Activated B cell treated with CpG ODN at 0.5 μM for 24 hours (primary cell): Measurements from ENCODE around the gene CSGALNACT2. TPM values are rescaled to one million over a fixed set of nuclear protein-coding genes. Genes with fewer than 3 reads are reported as not detected.

Experiments used
- ATAC-seq: fragments of 200-7000 bp; cut with Tn5 transposase; one replicate; pipeline ENCODE4 v1.10.0; 2021; ENCODE audit warnings: low read depth, mild to moderate bottlenecking, moderate library complexity
- CTCF ChIA-PET: fragments of 350-600 bp; sonication (Branson Sonifier 250); formaldehyde crosslinking; loops from one replicate; lab custom pipeline; 2021; ENCODE audit warnings: antibody characterized with exemption; lab: Charles Lee
- POLR2A ChIA-PET: fragments of 350-600 bp; sonication (Branson Sonifier 250); formaldehyde crosslinking; loops from one replicate; lab custom pipeline; 2021; ENCODE audit warnings: antibody characterized with exemption; lab: Charles Lee
- DNase-seq: peaks from one replicate; pipeline ENCODE4 v3.0.0; 2022
- H3K27ac Mint-ChIP-seq: one replicate; pipeline ENCODE4 v1.8.0; 2020; ENCODE audit warnings: mixed read lengths
- H3K27me3 Mint-ChIP-seq: one replicate; pipeline ENCODE4 v1.8.0; 2021; ENCODE audit warnings: mixed read lengths
- H3K36me3 Mint-ChIP-seq: one replicate; pipeline ENCODE4 v1.8.0; 2021; ENCODE audit warnings: low read depth, mixed read lengths
- H3K4me1 Mint-ChIP-seq: one replicate; pipeline ENCODE4 v1.8.0; 2021; ENCODE audit warnings: mixed read lengths
- H3K4me3 Mint-ChIP-seq: one replicate; pipeline ENCODE4 v1.8.0; 2020; ENCODE audit warnings: mild to moderate bottlenecking, mixed read lengths
- H3K9me3 Mint-ChIP-seq: one replicate; pipeline ENCODE4 v1.8.0; 2020; ENCODE audit warnings: mixed read lengths
- CTCF ChIP-seq: fragments of 200-600 bp; IDR thresholded peaks from one replicate; pipeline ENCODE4 v1.8.0; 2022; ENCODE audit warnings: antibody characterized with exemption, mild to moderate bottlenecking
- intact Hi-C: fragments of 100-400 bp; cut with micrococcal nuclease; formaldehyde crosslinking; loops from one replicate; pipeline ENCODE4 v1.15.1; 2024
- total RNA-seq: library from RNA; stranded (reverse); gene quantifications from 2 replicates; pipeline ENCODE4 v1.2.3, GENCODE V29; 2022

Gene CSGALNACT2
- total RNA-seq, 1 donor from 2014 or later: 17.4 TPM

- H3K27ac Mint-ChIP-seq: no peak overlapping the region
- no peak for TF ChIP-seq CTCF
- no peaks in the 10 kb centered on the region for H3K9me3 Mint-ChIP-seq
- CTCF ChIA-PET: no interaction called here
- DNase-seq (no peak), ATAC-seq (no peak)
- intact Hi-C loops: no loop called here
- H3K27me3 Mint-ChIP-seq: no peaks in the 10 kb centered on the region
- H3K4me3 Mint-ChIP-seq: no peak overlapping the region
- peaks cover 68% of the 10 kb centered on the region for H3K36me3 Mint-ChIP-seq
- H3K4me1 Mint-ChIP-seq: peaks cover 3% of the 10 kb centered on the region
- POLR2A ChIA-PET: no interaction called here
These were observed 28.1 kb downstream of the CSGALNACT2 start for GRCh38 chr10:43166207-43166879.

GRCh38 chr10:43166880-43167497 is 28.7 kb downstream of the CSGALNACT2 start:
- Mint-ChIP-seq H3K4me1 (no peaks in the 10 kb centered on the region), H3K27ac (no peak overlapping the region), H3K9me3 (no peaks in the 10 kb centered on the region), H3K36me3 (peaks cover 68% of the 10 kb centered on the region), H3K4me3 (no peak overlapping the region), H3K27me3 (no peaks in the 10 kb centered on the region)
- ATAC-seq (no peak), DNase-seq (no peak)
- ChIA-PET CTCF (no interaction called here), POLR2A (no interaction called here)
- intact Hi-C loops: no loop called here
- no peak for TF ChIP-seq CTCF

GRCh38 chr10:43167498-43167889 is 29.2 kb downstream of the CSGALNACT2 start:
- peaks cover 68% of the 10 kb centered on the region for H3K36me3 Mint-ChIP-seq
- no peaks in the 10 kb centered on the region for H3K27me3 Mint-ChIP-seq
- H3K9me3 Mint-ChIP-seq: no peaks in the 10 kb centered on the region
- DNase-seq (no peak), ATAC-seq (no peak)
- H3K4me3 Mint-ChIP-seq: no peak overlapping the region
- CTCF ChIA-PET: no interaction called here
- POLR2A ChIA-PET: no interaction called here
- H3K4me1 Mint-ChIP-seq: no peaks in the 10 kb centered on the region
- no peak overlapping the region for H3K27ac Mint-ChIP-seq
- no peak for TF ChIP-seq CTCF
- intact Hi-C loops: no loop called here

- no peak for ATAC-seq
- Mint-ChIP-seq H3K27ac (no peak overlapping the region), H3K4me1 (no peaks in the 10 kb centered on the region), H3K36me3 (peaks cover 64% of the 10 kb centered on the region), H3K27me3 (no peaks in the 10 kb centered on the region), H3K9me3 (no peaks in the 10 kb centered on the region), H3K4me3 (no peak overlapping the region)
- POLR2A ChIA-PET: interaction anchor here (0.6 kb wide), 1 partner anchor 31 kb away, joined by 3 read pairs; no protein-coding TSS in a partner anchor
- no peak for DNase-seq
- CTCF ChIA-PET: interaction anchor here (0.7 kb wide), 1 partner anchor 129 kb away, joined by 4 read pairs; no protein-coding TSS in a partner anchor
- TF ChIP-seq CTCF: no peak
- intact Hi-C loops: no loop called here
These were observed 32.2 kb downstream of the CSGALNACT2 start for GRCh38 chr10:43170491-43170890.

GRCh38 chr10:43172645-43173044 is 34.4 kb downstream of the CSGALNACT2 start:
- no peak for TF ChIP-seq CTCF
- peaks cover 76% of the 10 kb centered on the region for H3K36me3 Mint-ChIP-seq
- no peaks in the 10 kb centered on the region for H3K4me1 Mint-ChIP-seq
- H3K4me3 Mint-ChIP-seq: no peak overlapping the region
- ATAC-seq (no peak), DNase-seq (no peak)
- no peaks in the 10 kb centered on the region for H3K27me3 Mint-ChIP-seq
- CTCF ChIA-PET: no interaction called here
- H3K9me3 Mint-ChIP-seq: peaks cover 3% of the 10 kb centered on the region
- intact Hi-C loops: no loop called here
- no peak overlapping the region for H3K27ac Mint-ChIP-seq
- POLR2A ChIA-PET: no interaction called here
